Neural cell (in vitro differentiated cells): ENCODE results near the gene NF1.

Source experiments
- CTCF ChIP-seq: fragments of 450-650 bp; IDR thresholded peaks from 2 replicates; pipeline ENCODE4 v1.5.1; 2014; ENCODE audit warnings: antibody characterized with exemption, mild to moderate bottlenecking, moderate library complexity; ENCODE audit not compliant: poor library complexity, severe bottlenecking
- EP300 ChIP-seq: fragments of 450-650 bp; conservative IDR thresholded peaks from 2 replicates; pipeline ENCODE4 v1.6.1; 2014; ENCODE audit warnings: antibody characterized with exemption, mild to moderate bottlenecking, moderate library complexity; ENCODE audit not compliant: poor library complexity, severe bottlenecking
- EZH2 ChIP-seq: fragments of 200-600, 300-800 bp; shearing (Covaris generic), sonication (generic); IDR thresholded peaks from 2 replicates; pipeline ENCODE4 v1.6.1; 2014; ENCODE audit warnings: antibody characterized with exemption, low read length, borderline replicate concordance, mild to moderate bottlenecking; ENCODE audit not compliant: insufficient read depth, poor library complexity, severe bottlenecking
- MXI1 ChIP-seq: fragments of 450-650 bp; conservative IDR thresholded peaks from 2 replicates; pipeline ENCODE4 v1.6.1; 2014; ENCODE audit warnings: antibody characterized with exemption, mild to moderate bottlenecking; ENCODE audit not compliant: poor library complexity, severe bottlenecking
- POLR2AphosphoS5 ChIP-seq: IDR thresholded peaks from 2 replicates; pipeline ENCODE4 v1.6.1; 2012
- RAD21 ChIP-seq: fragments of 450-650 bp; conservative IDR thresholded peaks from 2 replicates; pipeline ENCODE4 v1.6.1; 2014; ENCODE audit warnings: antibody characterized with exemption, mild to moderate bottlenecking, moderate library complexity
- REST ChIP-seq: IDR thresholded peaks from 2 replicates; pipeline ENCODE4 v1.6.1; 2012; ENCODE audit warnings: borderline replicate concordance
- SMC3 ChIP-seq: fragments of 450-650 bp; conservative IDR thresholded peaks from 2 replicates; pipeline ENCODE4 v1.6.1; 2014; ENCODE audit warnings: antibody characterized with exemption, mild to moderate bottlenecking, moderate library complexity; ENCODE audit not compliant: poor library complexity
- TAF1 ChIP-seq: IDR thresholded peaks from 2 replicates; pipeline ENCODE4 v1.6.1; 2012; ENCODE audit warnings: low read depth

DNA sequence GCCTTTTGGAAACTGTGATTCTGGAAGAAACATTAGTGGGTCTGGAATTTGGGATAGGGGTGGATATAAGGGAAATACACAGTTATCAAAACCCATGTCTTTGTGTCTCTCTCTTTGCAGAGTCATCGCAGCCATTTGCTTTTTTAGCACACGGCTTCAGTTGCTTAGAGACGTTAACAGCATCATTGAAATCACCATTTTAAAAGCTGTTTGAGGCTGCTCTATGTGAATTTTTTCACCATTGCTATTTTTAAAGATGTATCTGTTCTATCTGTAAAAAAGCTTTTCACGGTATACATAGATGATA lies 155.0 kb downstream of the NF1 start:
- TF ChIP-seq CTCF = no peak
- no peak for TF ChIP-seq TAF1
- no peak for TF ChIP-seq SMC3
- no peak for TF ChIP-seq REST
- no peak for TF ChIP-seq POLR2AphosphoS5
- TF ChIP-seq RAD21 = no peak
- TF ChIP-seq EP300 = no peak
- TF ChIP-seq EZH2 = no peak
- no peak for TF ChIP-seq MXI1
